Peyer's patch (tissue), 4 donors: ENCODE measurements around the gene KMT2D. TPM values are rescaled to one million over a fixed set of nuclear protein-coding genes. Genes with fewer than 3 reads are reported as not detected.
A peak's percentile ranks its signal among the peaks of the same experiment; 100 is the strongest.

Experiments
- DNase-seq, 3 donors: peaks; one replicate each; pipeline ENCODE4 v3.0.0-alpha.2; 2017 to 2019
- H3K27ac ChIP-seq, 4 donors: fragments of 200-600 bp; sonication (generic); one replicate each; pipeline ENCODE4 v1.5.1; 2016 to 2019
- H3K27me3 ChIP-seq, 2 donors: fragments of 200-600 bp; sonication (generic); one replicate each; pipeline ENCODE4 v1.5.1; 2019
- H3K36me3 ChIP-seq, 3 donors: fragments of 200-600 bp; sonication (generic); one replicate each; pipeline ENCODE4 v1.5.1; 2016 to 2019
- H3K4me1 ChIP-seq, 4 donors: fragments of 200-600 bp; sonication (generic); one replicate each; pipeline ENCODE4 v1.5.1; 2016 to 2019
- H3K4me3 ChIP-seq, 4 donors: fragments of 200-600 bp; sonication (generic); 1 replicate in 3 of 4; 2 replicates in 1 of 4; pipeline ENCODE4 v1.5.1; 2016 to 2019; ENCODE audit warnings: mild to moderate bottlenecking in 1 of 4
- H3K9me3 ChIP-seq, 4 donors: fragments of 200-600 bp; sonication (generic); one replicate each; pipeline ENCODE4 v1.5.1; 2016 to 2019; ENCODE audit warnings: mild to moderate bottlenecking in 1 of 4
- CTCF ChIP-seq, 6 experiments: fragments of 450-650 bp in 4 of 6; fragments of 200-600 bp in 2 of 6; sonication (generic) in 1 of 6; IDR thresholded peaks; one replicate each; pipeline ENCODE4 v1.5.1; 2017 to 2019; ENCODE audit warnings: antibody characterized with exemption in 6 of 6, mild to moderate bottlenecking in 3 of 6, moderate library complexity in 1 of 6
- POLR2A ChIP-seq, 2 donors: fragments of 450-650 bp; IDR thresholded peaks; one replicate each; pipeline ENCODE4 v1.5.1; 2017; ENCODE audit warnings: antibody characterized with exemption in 2 of 2, mild to moderate bottlenecking in 2 of 2, moderate library complexity in 2 of 2
- total RNA-seq, 4 donors: library from RNA; depleted of rRNA; stranded (reverse); fragments of >200 nt; gene quantifications; one replicate each; pipeline ENCODE4 v1.1.0, GENCODE V29; 2016

Gene KMT2D
- total RNA-seq, 4 donors from 2014 or later = 126 to 161 (median 146) TPM

- Histone ChIP-seq H3K9me3 (no peaks in the 10 kb centered on the region), H3K27me3 (no peaks in the 10 kb centered on the region), H3K36me3 (peaks cover 0 to 66% (median 0%) of the 10 kb centered on the region in 3 donors), H3K4me3 (no peak overlapping the region), H3K27ac (no peak overlapping the region), H3K4me1 (peaks cover 0 to 27% (median 0%) of the 10 kb centered on the region in 4 donors)
- TF ChIP-seq POLR2A (IDR thresholded peaks at IDR 0.05) (no peak), CTCF (IDR thresholded peaks at IDR 0.05) (no peak)
- no peak for DNase-seq
Observed at GRCh38 chr12:49104822-49105221, 44.2 kb upstream of the KMT2D start.

- TF ChIP-seq CTCF (IDR thresholded peaks at IDR 0.05) = no peak
- no peak for TF ChIP-seq POLR2A (IDR thresholded peaks at IDR 0.05)
- DNase-seq = no peak
- peaks cover 0 to 6% (median 0%) of the 10 kb centered on the region in 4 donors for H3K4me1 ChIP-seq
- no peaks in the 10 kb centered on the region for H3K9me3 ChIP-seq
- H3K4me3 ChIP-seq = no peak overlapping the region
- peaks cover 0 to 79% (median 0%) of the 10 kb centered on the region in 3 donors for H3K36me3 ChIP-seq
- no peaks in the 10 kb centered on the region for H3K27me3 ChIP-seq
- no peak overlapping the region for H3K27ac ChIP-seq
Observed at GRCh38 chr12:49100380-49100779, 39.8 kb upstream of the KMT2D start.

GRCh38 chr12:49098703-49099102, 38.1 kb upstream of the KMT2D start:
- Histone ChIP-seq H3K27me3 (peaks cover 0 to 9% of the 10 kb centered on the region in 2 donors), H3K4me1 (peaks cover 0 to 13% (median 0%) of the 10 kb centered on the region in 4 donors), H3K9me3 (no peaks in the 10 kb centered on the region), H3K36me3 (peaks cover 0 to 67% (median 0%) of the 10 kb centered on the region in 3 donors), H3K4me3 (no peak overlapping the region), H3K27ac (no peak overlapping the region)
- no peak for DNase-seq
- TF ChIP-seq CTCF (IDR thresholded peaks at IDR 0.05) (no peak), POLR2A (IDR thresholded peaks at IDR 0.05) (no peak)

- no peak overlapping the region for H3K27ac ChIP-seq
- peaks cover 0 to 61% (median 0%) of the 10 kb centered on the region in 3 donors for H3K36me3 ChIP-seq
- no peaks in the 10 kb centered on the region for H3K9me3 ChIP-seq
- H3K4me1 ChIP-seq = peaks cover 0 to 16% (median 0%) of the 10 kb centered on the region in 4 donors
- TF ChIP-seq CTCF (IDR thresholded peaks at IDR 0.05) (peak; percentile 59 to 75 (median 68)), POLR2A (IDR thresholded peaks at IDR 0.05) (no peak)
- DNase-seq = peak in 2 of 3 donors; percentile 53 to 79
- peaks cover 0 to 16% of the 10 kb centered on the region in 2 donors for H3K27me3 ChIP-seq
- no peak overlapping the region for H3K4me3 ChIP-seq
Observed at GRCh38 chr12:49098035-49098451, 37.4 kb upstream of the KMT2D start.

GRCh38 chr12:49097381-49097780, 36.8 kb upstream of the KMT2D start:
- H3K27me3 ChIP-seq = peaks cover 0 to 20% of the 10 kb centered on the region in 2 donors
- peaks cover 0 to 54% (median 0%) of the 10 kb centered on the region in 3 donors for H3K36me3 ChIP-seq
- no peak overlapping the region for H3K27ac ChIP-seq
- TF ChIP-seq POLR2A (IDR thresholded peaks at IDR 0.05) (no peak), CTCF (IDR thresholded peaks at IDR 0.05) (no peak)
- no peak for DNase-seq
- no peaks in the 10 kb centered on the region for H3K9me3 ChIP-seq
- peaks cover 0 to 17% (median 0%) of the 10 kb centered on the region in 4 donors for H3K4me1 ChIP-seq
- H3K4me3 ChIP-seq = no peak overlapping the region

GRCh38 chr12:49094975-49095365, 34.4 kb upstream of the KMT2D start:
- H3K27me3 ChIP-seq = peaks cover 0 to 41% of the 10 kb centered on the region in 2 donors
- no peaks in the 10 kb centered on the region for H3K9me3 ChIP-seq
- H3K36me3 ChIP-seq = peaks cover 0 to 30% (median 0%) of the 10 kb centered on the region in 3 donors
- no peak for DNase-seq
- peaks cover 0 to 35% (median 14%) of the 10 kb centered on the region in 4 donors for H3K4me1 ChIP-seq
- H3K27ac ChIP-seq = no peak overlapping the region
- no peak for TF ChIP-seq POLR2A (IDR thresholded peaks at IDR 0.05)
- no peak for TF ChIP-seq CTCF (IDR thresholded peaks at IDR 0.05)
- H3K4me3 ChIP-seq = no peak overlapping the region
